OCI-LY7 (cell line): ENCODE data around the gene USP24. TPM values are rescaled to one million over a fixed set of nuclear protein-coding genes. Genes with fewer than 3 reads are reported as not detected.

ENCODE experiments used
- BruUV-seq: library from RNA; stranded (reverse); fragments of 400-500 nt; replicated peaks from 2 replicates; lab custom pipeline; 2021; lab: Mats Ljungman, UMichigan
- CTCF ChIA-PET: fragments of 300-600 bp; sonication (Branson Sonifier 250); formaldehyde crosslinking; loops from one replicate; lab custom pipeline; 2022; ENCODE audit warnings: antibody characterized with exemption; ENCODE audit not compliant: unreplicated experiment; lab: Charles Lee
- POLR2A ChIA-PET: fragments of 300-600 bp; sonication (Branson Sonifier 250); formaldehyde crosslinking; loops from one replicate; lab custom pipeline; 2022; ENCODE audit warnings: antibody characterized with exemption; lab: Charles Lee
- DNase-seq: peaks from one replicate; pipeline ENCODE4 v3.0.0-alpha.2; 2015; ENCODE audit warnings: low spot score
- H2AFZ ChIP-seq: fragments of 200-600 bp; sonication (generic), shearing (Covaris generic); 2 replicates; pipeline ENCODE4 v1.6.1; 2014; ENCODE audit warnings: mild to moderate bottlenecking, antibody characterized with exemption, low read length, moderate library complexity
- H3K27ac ChIP-seq: fragments of 200-600 bp; sonication (generic); 2 replicates; pipeline ENCODE4 v1.5.1; 2014; ENCODE audit warnings: mixed run types, low read depth, mild to moderate bottlenecking, moderate library complexity, low read length, inconsistent platforms; ENCODE audit not compliant: poor library complexity, severe bottlenecking
- H3K36me3 ChIP-seq: fragments of 200-600 bp; sonication (generic); 2 replicates; pipeline ENCODE4 v1.6.1; 2014; ENCODE audit warnings: mild to moderate bottlenecking, antibody characterized with exemption, low read length, moderate library complexity, mixed read lengths; ENCODE audit not compliant: insufficient read depth
- H3K4me1 ChIP-seq: fragments of 200-600 bp; sonication (generic); 2 replicates; pipeline ENCODE4 v1.5.1; 2014; ENCODE audit warnings: mild to moderate bottlenecking, low read length; ENCODE audit not compliant: insufficient read depth, poor library complexity, severe bottlenecking
- H3K4me2 ChIP-seq: fragments of 200-600 bp; sonication (generic); 2 replicates; pipeline ENCODE4 v1.6.1; 2014; ENCODE audit warnings: mild to moderate bottlenecking, low read length
- H3K4me3 ChIP-seq: fragments of 200-600 bp; sonication (generic); 2 replicates; pipeline ENCODE4 v1.5.1; 2014; ENCODE audit warnings: mild to moderate bottlenecking, low read depth, low read length; ENCODE audit not compliant: poor library complexity, severe bottlenecking
- H3K79me2 ChIP-seq: fragments of 200-600 bp; sonication (generic); 2 replicates; pipeline ENCODE4 v1.6.1; 2016; ENCODE audit warnings: low read depth, mild to moderate bottlenecking, low read length, moderate library complexity, mixed read lengths; ENCODE audit not compliant: insufficient read depth
- H3K9me2 ChIP-seq: fragments of 200-600 bp; sonication (generic); 2 replicates; pipeline ENCODE4 v1.6.1; 2016; ENCODE audit warnings: mild to moderate bottlenecking, low read length, mixed read lengths; ENCODE audit not compliant: insufficient read depth
- H3K9me3 ChIP-seq: fragments of 200-600 bp; sonication (generic); 2 replicates; pipeline ENCODE4 v1.6.1; 2014; ENCODE audit warnings: mild to moderate bottlenecking, mixed run types, low read length, mixed read lengths
- H4K20me1 ChIP-seq: fragments of 200-600 bp; sonication (generic); 2 replicates; pipeline ENCODE4 v1.6.1; 2014; ENCODE audit warnings: mild to moderate bottlenecking, antibody characterized with exemption, low read length, moderate library complexity, mixed read lengths; ENCODE audit not compliant: insufficient read depth
- EZH2phosphoT487 ChIP-seq: fragments of 200-600 bp; sonication (generic); IDR thresholded peaks from 2 replicates; pipeline ENCODE4 v1.6.1; 2018; ENCODE audit warnings: low read depth, borderline replicate concordance, mild to moderate bottlenecking, mixed run types, antibody characterized with exemption, low read length, moderate library complexity, mixed read lengths
- intact Hi-C: fragments of 100-400 bp; cut with micrococcal nuclease; formaldehyde crosslinking; loops from one replicate; pipeline ENCODE4 v1.10.0; 2022; ENCODE audit not compliant: unreplicated experiment
- total RNA-seq, 2 experiments: library from RNA; depleted of rRNA in 1 of 2; stranded (reverse); fragments of >200 nt in 1 of 2; shearing (Covaris generic) in 1 of 2; gene quantifications; 2 replicates each; pipeline ENCODE4 v1.2.3, GENCODE V29; 2014 to 2022
- TF ChIP-seq, protein P1 (sequence below): fragments of 200-600 bp; sonication (generic); conservative IDR thresholded peaks from 2 replicates; pipeline ENCODE4 v1.5.1; 2014; ENCODE audit warnings: mild to moderate bottlenecking, antibody characterized with exemption, low read length, moderate library complexity, mixed read lengths

USP24 gene
- total RNA-seq, 2 experiments from 2014 or later: 35.1 to 46.3 TPM

DNA sequence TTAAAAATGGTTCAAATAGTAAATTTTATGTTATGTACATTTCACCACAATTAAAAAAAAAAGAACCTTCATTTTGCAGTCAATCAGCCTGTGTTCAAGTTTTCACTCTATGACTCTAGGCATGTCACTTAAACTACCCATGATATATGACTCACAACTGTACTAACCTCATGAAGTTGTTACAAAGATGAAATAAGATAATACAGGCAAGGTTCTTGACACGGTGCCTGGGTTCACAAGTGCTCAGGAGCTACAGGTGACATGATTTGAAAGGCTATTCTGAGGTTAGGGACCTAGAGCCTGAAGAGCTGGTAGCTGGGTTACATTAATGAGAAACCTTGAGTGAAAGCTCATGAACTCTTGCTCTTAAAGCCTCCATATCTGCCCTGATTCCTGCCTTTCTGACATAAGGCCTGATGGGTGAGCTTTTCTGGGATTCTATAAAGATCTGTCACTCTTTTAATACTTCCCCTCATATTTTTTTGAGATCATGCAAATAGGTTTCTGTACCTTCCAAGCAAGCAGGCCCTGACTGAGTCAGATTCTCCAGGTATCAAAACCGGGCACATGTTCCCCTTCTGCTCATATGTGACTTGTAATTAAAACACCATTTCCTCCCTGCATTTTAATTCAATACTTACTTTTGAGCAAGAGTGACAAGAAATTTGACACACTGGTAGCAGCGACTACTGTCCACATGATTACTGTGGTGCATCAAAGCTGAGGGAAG lies 141.8 kb downstream of the USP24 start:
- Histone ChIP-seq H3K36me3 (peaks cover 88% of the 10 kb centered on the region), H4K20me1 (no peaks in the 10 kb centered on the region), H3K4me1 (no peaks in the 10 kb centered on the region), H3K4me3 (no peak overlapping the region), H3K79me2 (no peaks in the 10 kb centered on the region), H3K9me3 (no peaks in the 10 kb centered on the region), H2AFZ (no peak overlapping the region), H3K9me2 (no peaks in the 10 kb centered on the region), H3K4me2 (no peak overlapping the region), H3K27ac (no peak overlapping the region)
- ChIA-PET CTCF (interaction anchor here (0.5 kb wide), 1 partner anchor 178 kb away, joined by 3 read pairs; no protein-coding TSS in a partner anchor), POLR2A (interaction anchor here (0.7 kb wide), 1 partner anchor 84 kb away, joined by 3 read pairs; no protein-coding TSS in a partner anchor)
- DNase-seq: no peak
- no TSS peak for BruUV-seq
- intact Hi-C loops: no loop called here
- TF ChIP-seq EZH2phosphoT487: no peak
- TF ChIP-seq, protein P1, sequence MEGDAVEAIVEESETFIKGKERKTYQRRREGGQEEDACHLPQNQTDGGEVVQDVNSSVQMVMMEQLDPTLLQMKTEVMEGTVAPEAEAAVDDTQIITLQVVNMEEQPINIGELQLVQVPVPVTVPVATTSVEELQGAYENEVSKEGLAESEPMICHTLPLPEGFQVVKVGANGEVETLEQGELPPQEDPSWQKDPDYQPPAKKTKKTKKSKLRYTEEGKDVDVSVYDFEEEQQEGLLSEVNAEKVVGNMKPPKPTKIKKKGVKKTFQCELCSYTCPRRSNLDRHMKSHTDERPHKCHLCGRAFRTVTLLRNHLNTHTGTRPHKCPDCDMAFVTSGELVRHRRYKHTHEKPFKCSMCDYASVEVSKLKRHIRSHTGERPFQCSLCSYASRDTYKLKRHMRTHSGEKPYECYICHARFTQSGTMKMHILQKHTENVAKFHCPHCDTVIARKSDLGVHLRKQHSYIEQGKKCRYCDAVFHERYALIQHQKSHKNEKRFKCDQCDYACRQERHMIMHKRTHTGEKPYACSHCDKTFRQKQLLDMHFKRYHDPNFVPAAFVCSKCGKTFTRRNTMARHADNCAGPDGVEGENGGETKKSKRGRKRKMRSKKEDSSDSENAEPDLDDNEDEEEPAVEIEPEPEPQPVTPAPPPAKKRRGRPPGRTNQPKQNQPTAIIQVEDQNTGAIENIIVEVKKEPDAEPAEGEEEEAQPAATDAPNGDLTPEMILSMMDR: no peak

- TF ChIP-seq, protein P1: peak; percentile 75
- no peak for TF ChIP-seq EZH2phosphoT487
- H2AFZ ChIP-seq: no peak overlapping the region
- H3K27ac ChIP-seq: no peak overlapping the region
- ChIA-PET CTCF (interaction anchor here (0.6 kb wide), 1 partner anchor 69 kb away, joined by 3 read pairs; no protein-coding TSS in a partner anchor), POLR2A (interaction anchor here (0.6 to 1.4 kb wide), 2 partner anchors 9 to 52 kb away, joined by 3 to 4 read pairs; no protein-coding TSS in a partner anchor)
- peaks cover 89% of the 10 kb centered on the region for H3K36me3 ChIP-seq
- no peak overlapping the region for H3K4me2 ChIP-seq
- BruUV-seq: no TSS peak
- no peaks in the 10 kb centered on the region for H4K20me1 ChIP-seq
- no peaks in the 10 kb centered on the region for H3K9me2 ChIP-seq
- H3K79me2 ChIP-seq: no peaks in the 10 kb centered on the region
- DNase-seq: peak; percentile 27
- H3K4me1 ChIP-seq: no peaks in the 10 kb centered on the region
- H3K9me3 ChIP-seq: no peaks in the 10 kb centered on the region
- H3K4me3 ChIP-seq: no peak overlapping the region
- intact Hi-C loops: loop anchor here (2.0 kb wide), 1 partner anchor 205 kb away; no protein-coding TSS in a partner anchor
Measured at GRCh38 chr1:55071477-55071876, 143.7 kb downstream of the USP24 start.
